Measurements from ENCODE around the gene ESCO1. TPM values are rescaled to one million over a fixed set of nuclear protein-coding genes. Genes with fewer than 3 reads are reported as not detected.
"Not testable (repeated sequence)": the region's sequence is repeated elsewhere in the genome, so short reads cannot be mapped to it uniquely, and the experiment has no call there.

Gene ESCO1
- polyA plus RNA-seq (ENCODE audit: insufficient read length in 4 of 4), result 10 to 100 TPM; 23.7 to 29.9 (median 27.7) TPM

GRCh38 chr18:21600526-21601410, at the start of gene ESCO1:
TSS of gene ESCO1 (minus strand) at chr18:21600704. CDS start at chr18:21574843, 25,861 bp downstream.
- DNase-seq (ENCODE audit: low read depth in 4 of 4, low spot score in 2 of 4), result peak; percentile 77 to 93 (median 88)

- not testable (repeated sequence) for DNase-seq (ENCODE audit: low read depth in 4 of 4, low spot score in 2 of 4)
Observed at GRCh38 chr18:21640375-21640774, 39.9 kb upstream of the ESCO1 start.

GRCh38 chr18:21638822-21639221, 38.3 kb upstream of the ESCO1 start:
- no peak for DNase-seq (ENCODE audit: low read depth in 4 of 4, low spot score in 2 of 4)

GRCh38 chr18:21636769-21637168, 36.3 kb upstream of the ESCO1 start:
- no peak for DNase-seq (ENCODE audit: low read depth in 4 of 4, low spot score in 2 of 4)

- no peak for DNase-seq (ENCODE audit: low read depth in 4 of 4, low spot score in 2 of 4)
Observed at GRCh38 chr18:21634588-21635199, 34.2 kb upstream of the ESCO1 start.

GRCh38 chr18:21632393-21632792, 31.9 kb upstream of the ESCO1 start:
- DNase-seq (ENCODE audit: low read depth in 4 of 4, low spot score in 2 of 4), result no peak

GRCh38 chr18:21629089-21629832, 28.8 kb upstream of the ESCO1 start:
- no peak for DNase-seq (ENCODE audit: low read depth in 4 of 4, low spot score in 2 of 4)

- DNase-seq (ENCODE audit: low read depth in 4 of 4, low spot score in 2 of 4), result not testable (repeated sequence)
Observed at GRCh38 chr18:21621640-21622039, 21.1 kb upstream of the ESCO1 start.

- DNase-seq (ENCODE audit: low read depth in 4 of 4, low spot score in 2 of 4), result peak; percentile 77 to 89 (median 82)
Observed at GRCh38 chr18:21612125-21613039, 11.9 kb upstream of the ESCO1 start, which contains the start of gene SNRPD1. TSS of gene SNRPD1 (plus strand) at chr18:21612314. CDS start at chr18:21612430, 116 bp downstream.

GRCh38 chr18:21611401-21612124, 11.1 kb upstream of the ESCO1 start:
- not testable (repeated sequence) for DNase-seq (ENCODE audit: low read depth in 4 of 4, low spot score in 2 of 4)

GRCh38 chr18:21605213-21605612, 4.7 kb upstream of the ESCO1 start:
- no peak for DNase-seq (ENCODE audit: low read depth in 4 of 4, low spot score in 2 of 4)

- no peak for DNase-seq (ENCODE audit: low read depth in 4 of 4, low spot score in 2 of 4)
Observed at GRCh38 chr18:21604671-21605070, 4.2 kb upstream of the ESCO1 start.

- DNase-seq (ENCODE audit: low read depth in 4 of 4, low spot score in 2 of 4), result no peak
Observed at GRCh38 chr18:21602299-21602587, 1.7 kb upstream of the ESCO1 start.

GRCh38 chr18:21599585-21600525, 649 bp downstream of the ESCO1 start:
- DNase-seq (ENCODE audit: low read depth in 4 of 4, low spot score in 2 of 4), result peak in 2 of 4 donors; percentile 51 to 73

- peak in 1 of 4 donors; percentile 21 for DNase-seq (ENCODE audit: low read depth in 4 of 4, low spot score in 2 of 4)
Observed at GRCh38 chr18:21598726-21599584, 1.5 kb downstream of the ESCO1 start.

- DNase-seq (ENCODE audit: low read depth in 4 of 4, low spot score in 2 of 4), result no peak
Observed at GRCh38 chr18:21597620-21598019, 2.9 kb downstream of the ESCO1 start.

GRCh38 chr18:21593540-21594257, 6.8 kb downstream of the ESCO1 start:
- no peak for DNase-seq (ENCODE audit: low read depth in 4 of 4, low spot score in 2 of 4)

Data from left renal cortex interstitium (tissue), 4 donors.